ENCODE results near the gene RNF220.

Gene RNF220

GRCh38 chr1:44436401-44437106, 31.5 kb downstream of the RNF220 start:
- peak; percentile 78 for DNase-seq

GRCh38 chr1:44437107-44437716, 32.2 kb downstream of the RNF220 start:
- no peak for DNase-seq

- DNase-seq = no peak
Measured at GRCh38 chr1:44442791-44443190, 37.7 kb downstream of the RNF220 start.

- no peak for DNase-seq
Measured at GRCh38 chr1:44447051-44447810, 42.2 kb downstream of the RNF220 start.

GRCh38 chr1:44453798-44454349, 48.8 kb downstream of the RNF220 start:
- DNase-seq = no peak

- DNase-seq = no peak
Measured at GRCh38 chr1:44454704-44455103, 49.6 kb downstream of the RNF220 start.

GRCh38 chr1:44460107-44460882, 55.2 kb downstream of the RNF220 start:
- no peak for DNase-seq

- DNase-seq = no peak
Measured at GRCh38 chr1:44464361-44464760, 59.3 kb downstream of the RNF220 start.

- no peak for DNase-seq
Measured at GRCh38 chr1:44467566-44467965, 62.5 kb downstream of the RNF220 start.

GRCh38 chr1:44471911-44472453, 66.9 kb downstream of the RNF220 start:
- no peak for DNase-seq

GRCh38 chr1:44472620-44473525, 67.8 kb downstream of the RNF220 start:
- no peak for DNase-seq

GRCh38 chr1:44476891-44477290, 71.8 kb downstream of the RNF220 start:
- DNase-seq = no peak

GRCh38 chr1:44481701-44482100, 76.6 kb downstream of the RNF220 start:
- no peak for DNase-seq

GRCh38 chr1:44483089-44483874, 78.2 kb downstream of the RNF220 start:
- DNase-seq = no peak

- DNase-seq = no peak
Measured at GRCh38 chr1:44484155-44484688, 79.2 kb downstream of the RNF220 start.

GRCh38 chr1:44485229-44485933, 80.3 kb downstream of the RNF220 start:
- DNase-seq = no peak

- DNase-seq = no peak
Measured at GRCh38 chr1:44485934-44486460, 80.9 kb downstream of the RNF220 start.

- DNase-seq = no peak
Measured at GRCh38 chr1:44489481-44489880, 84.4 kb downstream of the RNF220 start.

- no peak for DNase-seq
Measured at GRCh38 chr1:44496541-44497171, 91.6 kb downstream of the RNF220 start.
